Thyroid gland (tissue), 4 donors: ENCODE results near the gene CMKLR1.

ENCODE experiments used
- POLR2A ChIP-seq, 2 donors: fragments of 450-650 bp; IDR thresholded peaks; one replicate each; pipeline ENCODE4 v1.6.1; 2017; ENCODE audit warnings: antibody characterized with exemption in 2 of 2, mild to moderate bottlenecking in 2 of 2, moderate library complexity in 1 of 2
- TF ChIP-seq, protein P1 (sequence below), 6 experiments: fragments of 200-600 bp in 3 of 6; fragments of 450-650 bp in 3 of 6; sonication (generic) in 3 of 6; IDR thresholded peaks; one replicate each; pipeline ENCODE4 v1.5.1; 2016 to 2019; ENCODE audit warnings: antibody characterized with exemption in 6 of 6, mild to moderate bottlenecking in 2 of 6, inconsistent platforms in 1 of 6, moderate library complexity in 1 of 6

- TF ChIP-seq, protein P1, sequence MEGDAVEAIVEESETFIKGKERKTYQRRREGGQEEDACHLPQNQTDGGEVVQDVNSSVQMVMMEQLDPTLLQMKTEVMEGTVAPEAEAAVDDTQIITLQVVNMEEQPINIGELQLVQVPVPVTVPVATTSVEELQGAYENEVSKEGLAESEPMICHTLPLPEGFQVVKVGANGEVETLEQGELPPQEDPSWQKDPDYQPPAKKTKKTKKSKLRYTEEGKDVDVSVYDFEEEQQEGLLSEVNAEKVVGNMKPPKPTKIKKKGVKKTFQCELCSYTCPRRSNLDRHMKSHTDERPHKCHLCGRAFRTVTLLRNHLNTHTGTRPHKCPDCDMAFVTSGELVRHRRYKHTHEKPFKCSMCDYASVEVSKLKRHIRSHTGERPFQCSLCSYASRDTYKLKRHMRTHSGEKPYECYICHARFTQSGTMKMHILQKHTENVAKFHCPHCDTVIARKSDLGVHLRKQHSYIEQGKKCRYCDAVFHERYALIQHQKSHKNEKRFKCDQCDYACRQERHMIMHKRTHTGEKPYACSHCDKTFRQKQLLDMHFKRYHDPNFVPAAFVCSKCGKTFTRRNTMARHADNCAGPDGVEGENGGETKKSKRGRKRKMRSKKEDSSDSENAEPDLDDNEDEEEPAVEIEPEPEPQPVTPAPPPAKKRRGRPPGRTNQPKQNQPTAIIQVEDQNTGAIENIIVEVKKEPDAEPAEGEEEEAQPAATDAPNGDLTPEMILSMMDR (IDR thresholded peaks at IDR 0.05), result no peak
- TF ChIP-seq POLR2A (IDR thresholded peaks at IDR 0.05), result no peak
Observed at GRCh38 chr12:108255252-108255602, 83.9 kb downstream of the CMKLR1 start.
